ENCODE results near the gene GAN.
"Not testable (repeated sequence)": the region's sequence is repeated elsewhere in the genome, so short reads cannot be mapped to it uniquely, and the experiment has no call there.

Gene GAN

DNA sequence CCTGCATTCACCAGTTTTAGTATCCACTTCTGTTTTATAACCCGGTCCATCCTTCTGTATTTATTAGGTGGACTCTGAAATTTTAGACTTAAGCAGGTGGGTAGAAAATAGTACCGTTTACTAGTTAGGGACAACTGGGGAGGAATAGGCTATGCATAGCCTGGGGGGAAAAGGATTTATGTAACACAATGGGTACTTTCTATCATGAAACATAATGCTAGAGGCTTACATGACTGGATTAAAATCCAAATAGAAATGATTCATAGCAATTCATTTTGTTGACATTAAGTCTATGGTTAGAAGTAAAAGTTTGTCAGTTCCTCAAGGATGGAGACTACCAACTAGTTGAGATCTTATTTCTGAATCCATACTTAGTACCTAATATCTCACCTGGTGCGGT, 18.6 kb downstream of the GAN start:
- Histone ChIP-seq H3F3A (ENCODE audit: insufficient read depth, low read length) (no peaks in the 10 kb centered on the region), H3K79me2 (ENCODE audit: low read length) (no peaks in the 10 kb centered on the region), H3K9me3 (replicated peaks; ENCODE audit: insufficient read depth, low read length) (no peaks in the 10 kb centered on the region), H3K4me2 (ENCODE audit: low read depth, low read length) (no peak overlapping the region), H3K27ac (ENCODE audit: low read length) (no peak overlapping the region), H3K36me3 (replicated peaks; ENCODE audit: insufficient read depth, low read length) (no peaks in the 10 kb centered on the region), H3K4me1 (ENCODE audit: low read length) (no peaks in the 10 kb centered on the region), H2AFZ (ENCODE audit: low read length) (no peak overlapping the region), H3K4me3 (ENCODE audit: low read length) (no peak overlapping the region), H4K20me1 (ENCODE audit: insufficient read depth, low read length) (no peaks in the 10 kb centered on the region), H3K9me2 (replicated peaks; ENCODE audit: insufficient read depth, low read length) (no peaks in the 10 kb centered on the region), H3K27me3 (replicated peaks; ENCODE audit: insufficient read depth, low read length) (no peaks in the 10 kb centered on the region), H3K9ac (ENCODE audit: low read length) (no peak overlapping the region)
- TF ChIP-seq EZH2phosphoT487 (IDR thresholded peaks at IDR 0.05; ENCODE audit: low read length), result no peak
- no peak for DNase-seq

- Histone ChIP-seq H3K4me3 (ENCODE audit: low read length) (no peak overlapping the region), H3K79me2 (ENCODE audit: low read length) (no peaks in the 10 kb centered on the region), H4K20me1 (ENCODE audit: insufficient read depth, low read length) (no peaks in the 10 kb centered on the region), H3K4me1 (ENCODE audit: low read length) (no peaks in the 10 kb centered on the region), H3K9me2 (replicated peaks; ENCODE audit: insufficient read depth, low read length) (no peaks in the 10 kb centered on the region), H3K27me3 (replicated peaks; ENCODE audit: insufficient read depth, low read length) (no peaks in the 10 kb centered on the region), H3K4me2 (ENCODE audit: low read depth, low read length) (no peak overlapping the region), H3K27ac (ENCODE audit: low read length) (no peak overlapping the region), H2AFZ (ENCODE audit: low read length) (no peak overlapping the region), H3K9me3 (replicated peaks; ENCODE audit: insufficient read depth, low read length) (no peaks in the 10 kb centered on the region), H3F3A (ENCODE audit: insufficient read depth, low read length) (no peaks in the 10 kb centered on the region), H3K36me3 (replicated peaks; ENCODE audit: insufficient read depth, low read length) (no peaks in the 10 kb centered on the region), H3K9ac (ENCODE audit: low read length) (no peak overlapping the region)
- DNase-seq, result no peak
- TF ChIP-seq CTCF (IDR thresholded peaks at IDR 0.05; ENCODE audit: low read length), result no peak
- no peak for TF ChIP-seq EZH2 (optimal IDR thresholded peaks at IDR 0.05; ENCODE audit: low read depth, low read length)
- TF ChIP-seq EZH2phosphoT487 (IDR thresholded peaks at IDR 0.05; ENCODE audit: low read length), result no peak
Observed at GRCh38 chr16:81335669-81336068, 20.9 kb downstream of the GAN start.

GRCh38 chr16:81337097-81337496, 22.3 kb downstream of the GAN start:
- no peaks in the 10 kb centered on the region for H3K36me3 ChIP-seq (replicated peaks; ENCODE audit: insufficient read depth, low read length)
- no peak overlapping the region for H2AFZ ChIP-seq (ENCODE audit: low read length)
- TF ChIP-seq EZH2 (optimal IDR thresholded peaks at IDR 0.05; ENCODE audit: low read depth, low read length), result no peak
- TF ChIP-seq CTCF (IDR thresholded peaks at IDR 0.05; ENCODE audit: low read length), result no peak
- TF ChIP-seq EZH2phosphoT487 (IDR thresholded peaks at IDR 0.05; ENCODE audit: low read length), result no peak
- H3K9me2 ChIP-seq (replicated peaks; ENCODE audit: insufficient read depth, low read length), result no peaks in the 10 kb centered on the region
- H3K27me3 ChIP-seq (replicated peaks; ENCODE audit: insufficient read depth, low read length), result no peaks in the 10 kb centered on the region
- no peaks in the 10 kb centered on the region for H4K20me1 ChIP-seq (ENCODE audit: insufficient read depth, low read length)
- no peak overlapping the region for H3K9ac ChIP-seq (ENCODE audit: low read length)
- H3K9me3 ChIP-seq (replicated peaks; ENCODE audit: insufficient read depth, low read length), result no peaks in the 10 kb centered on the region
- no peaks in the 10 kb centered on the region for H3K4me1 ChIP-seq (ENCODE audit: low read length)
- DNase-seq, result no peak
- H3K4me2 ChIP-seq (ENCODE audit: low read depth, low read length), result no peak overlapping the region
- no peaks in the 10 kb centered on the region for H3F3A ChIP-seq (ENCODE audit: insufficient read depth, low read length)
- H3K27ac ChIP-seq (ENCODE audit: low read length), result no peak overlapping the region
- H3K79me2 ChIP-seq (ENCODE audit: low read length), result no peaks in the 10 kb centered on the region
- H3K4me3 ChIP-seq (ENCODE audit: low read length), result no peak overlapping the region

DNA sequence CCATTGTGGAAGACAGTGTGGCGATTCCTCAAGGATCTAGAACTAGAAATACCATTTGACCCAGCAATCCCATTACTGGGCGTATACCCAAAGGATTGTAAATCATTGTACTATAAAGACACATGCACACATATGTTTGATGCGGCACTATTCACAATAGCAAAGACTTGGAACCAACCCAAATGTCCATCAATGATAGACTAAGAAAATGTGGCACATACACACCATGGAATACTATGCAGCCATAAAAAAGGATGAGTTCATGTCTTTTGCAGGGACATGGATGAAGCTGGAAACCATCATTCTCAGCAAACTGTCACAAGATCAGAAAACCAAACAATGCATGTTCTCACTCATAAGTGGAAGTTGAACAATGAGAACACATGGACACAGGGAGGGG, 30.4 kb downstream of the GAN start:
- H3K36me3 ChIP-seq (replicated peaks; ENCODE audit: insufficient read depth, low read length); H3K79me2 ChIP-seq (ENCODE audit: low read length); H3K27me3 ChIP-seq (replicated peaks; ENCODE audit: insufficient read depth, low read length); H3K9ac ChIP-seq (ENCODE audit: low read length); H3K4me2 ChIP-seq (ENCODE audit: low read depth, low read length); H3K27ac ChIP-seq (ENCODE audit: low read length); H2AFZ ChIP-seq (ENCODE audit: low read length); H3F3A ChIP-seq (ENCODE audit: insufficient read depth, low read length); H3K9me3 ChIP-seq (replicated peaks; ENCODE audit: insufficient read depth, low read length); H3K4me1 ChIP-seq (ENCODE audit: low read length); H3K9me2 ChIP-seq (replicated peaks; ENCODE audit: insufficient read depth, low read length); DNase-seq; H4K20me1 ChIP-seq (ENCODE audit: insufficient read depth, low read length); H3K4me3 ChIP-seq (ENCODE audit: low read length): not testable (repeated sequence)

All from MM.1S (cell line).